GM12801 (cell line): ENCODE data around the gene TSPAN9.

Experiments
- CTCF ChIP-seq: IDR thresholded peaks from one replicate; pipeline ENCODE4 v1.5.1; 2011; ENCODE audit warnings: control low read depth; ENCODE audit not compliant: insufficient read length; ENCODE audit errors: extremely low read depth

TSPAN9 gene

GRCh38 chr12:3282384-3282670, 205.1 kb downstream of the TSPAN9 start:
- TF ChIP-seq CTCF: no peak

- no peak for TF ChIP-seq CTCF
Observed at GRCh38 chr12:3283137-3283680, 206.0 kb downstream of the TSPAN9 start.

DNA sequence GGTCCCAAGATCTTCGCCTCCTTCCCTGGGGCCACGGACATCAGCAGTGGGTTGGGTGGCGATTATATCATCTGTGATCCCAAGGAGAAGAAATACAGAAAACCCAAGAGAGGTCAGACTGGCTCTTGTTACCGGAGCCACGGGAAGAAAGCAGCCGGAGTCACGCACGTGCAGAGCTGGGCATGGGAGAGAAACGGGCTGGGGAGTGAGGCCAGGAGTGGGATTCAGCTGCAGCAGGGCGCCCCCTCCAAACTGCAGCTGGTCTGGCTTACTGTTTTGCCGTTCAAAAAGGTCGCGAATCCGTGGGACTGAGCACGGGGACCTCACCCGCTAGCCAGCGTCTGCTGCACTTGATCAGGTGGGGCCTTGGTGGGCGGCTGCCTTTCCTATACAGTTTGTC, 207.2 kb downstream of the TSPAN9 start:
- no peak for TF ChIP-seq CTCF

DNA sequence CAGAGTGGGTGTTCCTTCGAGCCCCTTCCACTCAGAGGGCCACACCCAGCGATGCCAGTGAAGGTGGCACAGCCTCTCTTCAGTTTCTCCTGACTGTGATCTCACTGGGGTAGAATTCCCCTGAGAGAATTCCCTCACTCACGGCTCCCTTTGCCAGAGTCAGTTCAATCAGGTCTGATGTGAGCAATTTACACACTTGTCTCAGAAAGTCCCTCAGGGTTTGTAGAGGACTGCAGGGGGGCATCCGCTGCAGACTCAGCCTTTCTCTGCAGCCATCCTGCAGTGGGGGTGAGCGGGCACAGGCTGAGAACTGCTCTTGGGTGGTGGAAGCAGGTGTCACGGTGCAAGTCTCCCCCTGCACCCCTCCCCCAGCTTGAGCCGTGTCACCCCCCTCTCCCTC, 208.4 kb downstream of the TSPAN9 start:
- no peak for TF ChIP-seq CTCF

GRCh38 chr12:3288690-3289089, 211.5 kb downstream of the TSPAN9 start:
- TF ChIP-seq CTCF: no peak

DNA sequence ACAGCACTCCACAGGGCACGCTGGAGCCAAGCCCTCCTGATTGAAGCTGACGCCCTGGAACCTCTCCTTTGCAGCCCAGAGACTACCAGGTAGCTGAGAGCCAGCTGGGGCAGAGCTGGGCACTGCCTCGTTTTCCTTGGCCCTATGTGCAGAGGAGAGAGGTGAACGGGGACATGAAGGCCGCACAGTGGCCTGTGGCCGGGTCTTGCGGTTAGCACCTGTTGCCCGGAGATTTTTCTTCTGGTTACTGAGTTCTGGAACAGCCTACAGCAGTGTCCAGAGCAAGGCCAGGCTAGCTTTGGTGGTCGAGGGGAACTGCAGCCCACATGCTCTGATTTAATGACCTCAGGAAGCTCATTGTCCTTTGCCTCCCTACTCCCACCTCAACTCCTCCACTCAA, 212.5 kb downstream of the TSPAN9 start:
- TF ChIP-seq CTCF: no peak

DNA sequence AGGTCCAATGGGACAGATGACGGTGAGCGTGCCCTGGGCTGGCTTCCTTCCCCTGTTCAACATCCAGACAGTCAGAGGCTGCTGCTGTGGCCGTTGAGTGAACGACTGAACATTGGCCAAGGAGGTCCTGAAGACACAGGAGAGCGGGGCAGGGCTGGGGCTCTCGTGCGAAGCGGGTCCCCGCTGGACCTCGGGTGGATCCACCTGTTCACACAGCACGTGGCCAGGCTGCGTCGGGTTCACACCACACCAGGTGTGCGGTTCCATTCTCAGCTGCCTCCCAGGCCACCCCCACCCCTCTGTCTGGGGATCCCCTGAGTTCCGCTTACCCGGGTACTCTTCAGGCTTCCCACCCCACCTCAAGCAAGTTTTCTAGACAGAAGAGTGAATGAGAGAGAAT, 214.8 kb downstream of the TSPAN9 start:
- TF ChIP-seq CTCF: no peak
